Right atrium auricular region (tissue), 2 donors: Measurements from ENCODE around the gene ARHGAP26. TPM values are rescaled to one million over a fixed set of nuclear protein-coding genes. Genes with fewer than 3 reads are reported as not detected.

Source experiments
- DNase-seq: peaks from one replicate; pipeline ENCODE4 v3.0.0-alpha.2; 2019; ENCODE audit warnings: low spot score
- H3K27ac ChIP-seq, 2 donors: fragments of 200-600 bp; sonication (generic); 1 replicate in 1 of 2; 2 replicates in 1 of 2; pipeline ENCODE4 v1.5.1; 2016 to 2019
- H3K27me3 ChIP-seq, 2 donors: fragments of 200-600 bp; sonication (generic); one replicate each; pipeline versions ENCODE4 v1.5.1 to v1.6.0; 2017 to 2019
- H3K36me3 ChIP-seq: fragments of 200-600 bp; sonication (generic); one replicate; pipeline ENCODE4 v1.5.1; 2016
- H3K4me1 ChIP-seq, 2 donors: fragments of 200-600 bp; sonication (generic); one replicate each; pipeline versions ENCODE4 v1.5.1 to v1.6.0; 2017 to 2019
- H3K4me3 ChIP-seq, 2 donors: fragments of 200-600 bp; sonication (generic); 1 replicate in 1 of 2; 2 replicates in 1 of 2; pipeline ENCODE4 v1.5.1; 2017 to 2019; ENCODE audit warnings: mild to moderate bottlenecking in 1 of 2, moderate library complexity in 1 of 2
- H3K9me3 ChIP-seq, 2 donors: fragments of 200-600 bp; sonication (generic); one replicate each; pipeline ENCODE4 v1.5.1; 2019
- total RNA-seq, 2 donors: library from RNA; depleted of rRNA; stranded (reverse); fragments of >200 nt; gene quantifications; one replicate each; pipeline ENCODE4 v1.1.0, GENCODE V29; 2016
- TF ChIP-seq, protein P1 (sequence below), 2 donors: fragments of 200-600 bp; sonication (generic); IDR thresholded peaks; one replicate each; pipeline ENCODE4 v1.5.1; 2019; ENCODE audit warnings: antibody characterized with exemption in 2 of 2

ARHGAP26 gene
- total RNA-seq, 2 donors from 2014 or later = 29.8 to 31.6 TPM

- Histone ChIP-seq H3K36me3 (peaks cover 22% of the 10 kb centered on the region), H3K27me3 (no peaks in the 10 kb centered on the region), H3K27ac (no peak overlapping the region), H3K9me3 (no peaks in the 10 kb centered on the region), H3K4me3 (no peak overlapping the region), H3K4me1 (peaks cover 0 to 35% of the 10 kb centered on the region in 2 donors)
- TF ChIP-seq, protein P1, sequence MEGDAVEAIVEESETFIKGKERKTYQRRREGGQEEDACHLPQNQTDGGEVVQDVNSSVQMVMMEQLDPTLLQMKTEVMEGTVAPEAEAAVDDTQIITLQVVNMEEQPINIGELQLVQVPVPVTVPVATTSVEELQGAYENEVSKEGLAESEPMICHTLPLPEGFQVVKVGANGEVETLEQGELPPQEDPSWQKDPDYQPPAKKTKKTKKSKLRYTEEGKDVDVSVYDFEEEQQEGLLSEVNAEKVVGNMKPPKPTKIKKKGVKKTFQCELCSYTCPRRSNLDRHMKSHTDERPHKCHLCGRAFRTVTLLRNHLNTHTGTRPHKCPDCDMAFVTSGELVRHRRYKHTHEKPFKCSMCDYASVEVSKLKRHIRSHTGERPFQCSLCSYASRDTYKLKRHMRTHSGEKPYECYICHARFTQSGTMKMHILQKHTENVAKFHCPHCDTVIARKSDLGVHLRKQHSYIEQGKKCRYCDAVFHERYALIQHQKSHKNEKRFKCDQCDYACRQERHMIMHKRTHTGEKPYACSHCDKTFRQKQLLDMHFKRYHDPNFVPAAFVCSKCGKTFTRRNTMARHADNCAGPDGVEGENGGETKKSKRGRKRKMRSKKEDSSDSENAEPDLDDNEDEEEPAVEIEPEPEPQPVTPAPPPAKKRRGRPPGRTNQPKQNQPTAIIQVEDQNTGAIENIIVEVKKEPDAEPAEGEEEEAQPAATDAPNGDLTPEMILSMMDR (IDR thresholded peaks at IDR 0.05) = no peak
- DNase-seq = no peak
Measured at GRCh38 chr5:143068712-143069111, 298.5 kb downstream of the ARHGAP26 start.

GRCh38 chr5:143071927-143072326 is 301.8 kb downstream of the ARHGAP26 start:
- no peak overlapping the region for H3K27ac ChIP-seq
- H3K4me1 ChIP-seq = peaks cover 0 to 3% of the 10 kb centered on the region in 2 donors
- H3K9me3 ChIP-seq = no peaks in the 10 kb centered on the region
- TF ChIP-seq, protein P1 (IDR thresholded peaks at IDR 0.05) = no peak
- H3K4me3 ChIP-seq = no peak overlapping the region
- peaks cover 25% of the 10 kb centered on the region for H3K36me3 ChIP-seq
- no peaks in the 10 kb centered on the region for H3K27me3 ChIP-seq
- DNase-seq = no peak

GRCh38 chr5:143072734-143073133 is 302.6 kb downstream of the ARHGAP26 start:
- H3K4me3 ChIP-seq = no peak overlapping the region
- no peak for DNase-seq
- no peaks in the 10 kb centered on the region for H3K9me3 ChIP-seq

GRCh38 chr5:143073766-143074165 is 303.6 kb downstream of the ARHGAP26 start:
- Histone ChIP-seq H3K4me1 (peaks cover 0 to 15% of the 10 kb centered on the region in 2 donors), H3K27me3 (no peaks in the 10 kb centered on the region), H3K27ac (no peak overlapping the region), H3K4me3 (no peak overlapping the region), H3K36me3 (peaks cover 20% of the 10 kb centered on the region), H3K9me3 (no peaks in the 10 kb centered on the region)
- TF ChIP-seq, protein P1 (IDR thresholded peaks at IDR 0.05) = no peak
- DNase-seq = no peak

More at GRCh38 chr5:143072734-143073133, 302.6 kb downstream of the ARHGAP26 start:
- no peak overlapping the region for H3K27ac ChIP-seq
- peaks cover 25% of the 10 kb centered on the region for H3K36me3 ChIP-seq
- TF ChIP-seq, protein P1 (IDR thresholded peaks at IDR 0.05) = no peak
- peaks cover 0 to 7% of the 10 kb centered on the region in 2 donors for H3K4me1 ChIP-seq
- H3K27me3 ChIP-seq = no peaks in the 10 kb centered on the region

- DNase-seq = no peak
- Histone ChIP-seq H3K27me3 (no peaks in the 10 kb centered on the region), H3K9me3 (no peaks in the 10 kb centered on the region), H3K36me3 (peaks cover 12% of the 10 kb centered on the region), H3K4me3 (no peak overlapping the region), H3K27ac (no peak overlapping the region), H3K4me1 (peaks cover 0 to 15% of the 10 kb centered on the region in 2 donors)
- TF ChIP-seq, protein P1 (IDR thresholded peaks at IDR 0.05) = no peak
Measured at GRCh38 chr5:143074414-143074996, 304.3 kb downstream of the ARHGAP26 start.

- TF ChIP-seq, protein P1 (IDR thresholded peaks at IDR 0.05) = no peak
- peaks cover 4% of the 10 kb centered on the region for H3K36me3 ChIP-seq
- H3K9me3 ChIP-seq = no peaks in the 10 kb centered on the region
- no peak overlapping the region for H3K27ac ChIP-seq
- H3K4me1 ChIP-seq = peaks cover 0 to 15% of the 10 kb centered on the region in 2 donors
- no peak for DNase-seq
- H3K4me3 ChIP-seq = no peak overlapping the region
- H3K27me3 ChIP-seq = no peaks in the 10 kb centered on the region
Measured at GRCh38 chr5:143076377-143076776, 306.2 kb downstream of the ARHGAP26 start.
